Upper lobe of left lung (tissue), 4 donors: ENCODE data around the gene CBFA2T3.

Source experiments
- EP300 ChIP-seq, 4 donors: sonication (generic); formaldehyde crosslinking; IDR thresholded peaks; one replicate each; pipeline ENCODE4 v1.5.1; 2017; ENCODE audit warnings: antibody characterized with exemption in 4 of 4, control low read depth in 2 of 4
- POLR2A ChIP-seq, 4 donors: fragments of 450-650 bp; IDR thresholded peaks; one replicate each; pipeline ENCODE4 v1.5.1; 2016 to 2017; ENCODE audit warnings: antibody characterized with exemption in 4 of 4, mild to moderate bottlenecking in 2 of 4
- TF ChIP-seq, protein P1 (sequence below), 6 experiments: fragments of 450-650 bp in 4 of 6; fragments of 200-600 bp in 2 of 6; sonication (generic) in 2 of 6; IDR thresholded peaks; one replicate each; pipeline ENCODE4 v1.5.1; 2016 to 2019; ENCODE audit warnings: antibody characterized with exemption in 6 of 6

DNA sequence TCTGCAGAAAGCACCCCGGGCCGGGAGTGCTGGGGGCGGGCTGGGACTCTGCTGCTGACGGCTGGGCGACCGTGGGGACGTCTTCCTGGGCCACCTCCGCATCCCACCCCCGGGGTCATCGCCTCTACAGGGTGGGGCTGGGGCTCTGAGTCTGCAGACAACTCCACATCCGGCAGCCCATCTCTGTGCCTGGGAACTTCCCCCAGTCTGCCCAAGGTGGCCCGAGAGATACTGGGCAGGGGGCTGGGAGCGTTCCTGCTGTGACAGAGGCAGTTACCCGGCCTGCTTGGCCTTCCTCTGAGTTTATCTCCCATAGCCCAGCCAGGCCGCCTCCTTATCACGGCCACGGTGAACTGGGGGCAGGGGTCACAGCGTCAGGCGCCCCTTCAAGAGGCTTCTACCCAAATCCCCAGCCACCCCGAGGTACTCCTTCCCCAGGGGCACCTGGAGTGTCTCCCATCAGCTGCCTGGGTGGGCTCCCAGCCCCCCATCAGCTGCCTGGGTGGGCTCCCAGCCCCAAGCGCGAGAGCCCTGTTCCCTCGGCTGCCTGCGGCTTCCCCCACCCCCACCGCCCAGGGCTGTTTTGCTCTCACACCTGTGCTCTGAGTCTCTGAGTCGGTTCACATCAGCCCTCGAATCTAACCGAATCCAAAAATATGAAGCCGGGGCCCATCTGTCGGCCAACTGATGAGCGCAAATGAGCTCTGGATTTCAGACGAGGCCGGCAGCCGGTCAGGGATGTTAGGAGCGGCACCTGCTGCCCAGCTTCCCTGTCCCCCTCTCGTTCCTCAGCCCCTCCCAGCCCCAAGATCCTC is 15.6 kb upstream of the CBFA2T3 start:
- TF ChIP-seq, protein P1, sequence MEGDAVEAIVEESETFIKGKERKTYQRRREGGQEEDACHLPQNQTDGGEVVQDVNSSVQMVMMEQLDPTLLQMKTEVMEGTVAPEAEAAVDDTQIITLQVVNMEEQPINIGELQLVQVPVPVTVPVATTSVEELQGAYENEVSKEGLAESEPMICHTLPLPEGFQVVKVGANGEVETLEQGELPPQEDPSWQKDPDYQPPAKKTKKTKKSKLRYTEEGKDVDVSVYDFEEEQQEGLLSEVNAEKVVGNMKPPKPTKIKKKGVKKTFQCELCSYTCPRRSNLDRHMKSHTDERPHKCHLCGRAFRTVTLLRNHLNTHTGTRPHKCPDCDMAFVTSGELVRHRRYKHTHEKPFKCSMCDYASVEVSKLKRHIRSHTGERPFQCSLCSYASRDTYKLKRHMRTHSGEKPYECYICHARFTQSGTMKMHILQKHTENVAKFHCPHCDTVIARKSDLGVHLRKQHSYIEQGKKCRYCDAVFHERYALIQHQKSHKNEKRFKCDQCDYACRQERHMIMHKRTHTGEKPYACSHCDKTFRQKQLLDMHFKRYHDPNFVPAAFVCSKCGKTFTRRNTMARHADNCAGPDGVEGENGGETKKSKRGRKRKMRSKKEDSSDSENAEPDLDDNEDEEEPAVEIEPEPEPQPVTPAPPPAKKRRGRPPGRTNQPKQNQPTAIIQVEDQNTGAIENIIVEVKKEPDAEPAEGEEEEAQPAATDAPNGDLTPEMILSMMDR (IDR thresholded peaks at IDR 0.05): no peak
- no peak for TF ChIP-seq POLR2A (IDR thresholded peaks at IDR 0.05)
- no peak for TF ChIP-seq EP300 (IDR thresholded peaks at IDR 0.05)
